K562 (cell line): ENCODE measurements around the gene FAM187B. TPM values are rescaled to one million over a fixed set of nuclear protein-coding genes. Genes with fewer than 3 reads are reported as not detected.

Experiments
- ATAC-seq: fragments of 200-7000 bp; cut with Tn5 transposase; 3 replicates; pipeline ENCODE4 v1.9.1; 2020; ENCODE audit warnings: moderate library complexity
- BruUV-seq: library from RNA; stranded (reverse); fragments of 400-500 nt; replicated peaks from 2 replicates; lab custom pipeline; 2021; lab: Mats Ljungman, UMichigan
- CTCF ChIA-PET: fragments of 300-600 bp; formaldehyde crosslinking; extraction: SDS; loops from one replicate; lab custom pipeline; 2021; ENCODE audit warnings: low intra/inter-chr PET ratio; lab: Yijun Ruan, JAX
- POLR2A ChIA-PET: fragments of 300-600, 350-650 bp; sonication (Branson Sonifier 250); formaldehyde crosslinking; extraction: SDS; loops from one replicate; lab custom pipeline; 2021; ENCODE audit warnings: antibody characterized with exemption, inconsistent platforms; lab: Yijun Ruan, JAX
- DNase-seq, 4 experiments: peaks; one replicate each; pipeline versions ENCODE4 v3.0.0 to v3.0.0-alpha.2; 2011 to 2018; ENCODE audit warnings: low spot score in 3 of 4, mixed read lengths in 3 of 4; ENCODE audit errors: extremely low read depth in 1 of 4
- FAIRE-seq: peaks from 2 replicates; lab custom pipeline; 2011; peaks lifted over from hg19 to GRCh38; lab: Jason Lieb, UNC
- H2AFZ ChIP-seq: 2 replicates; pipeline ENCODE4 v1.6.0; 2011; ENCODE audit warnings: low read depth, low read length, control low read depth, inconsistent platforms
- H3K27ac ChIP-seq: fragments of 200-600 bp; 3 replicates; pipeline ENCODE4 v1.8.0; 2011; ENCODE audit warnings: low read depth, mild to moderate bottlenecking, control low read depth, inconsistent platforms, low read length, moderate library complexity, mixed read lengths; ENCODE audit errors: extremely low read depth
- H3K27me3 ChIP-seq, 2 experiments: fragments of 300-600 bp in 1 of 2; 2 replicates in 1 of 2; 3 replicates in 1 of 2; pipeline versions ENCODE4 v1.6.0 to v1.8.0; 2011; ENCODE audit warnings: inconsistent platforms in 2 of 2, low read length in 2 of 2, mild to moderate bottlenecking in 1 of 2, mixed read lengths in 1 of 2, moderate library complexity in 1 of 2; ENCODE audit not compliant: control insufficient read depth in 2 of 2, insufficient read depth in 2 of 2
- H3K36me3 ChIP-seq: fragments of 300-600 bp; 3 replicates; pipeline ENCODE4 v1.8.0; 2011; ENCODE audit warnings: mild to moderate bottlenecking, low read length, inconsistent platforms; ENCODE audit not compliant: control insufficient read depth, insufficient read depth
- H3K4me1 ChIP-seq, 2 experiments: fragments of 200-600 bp in 1 of 2; replicated peaks in 1 of 2; 2 replicates in 1 of 2; 3 replicates in 1 of 2; pipeline versions ENCODE4 v1.5.1 to v1.8.0; 2011; ENCODE audit warnings: inconsistent platforms in 2 of 2, low read length in 2 of 2, mild to moderate bottlenecking in 1 of 2, mixed read lengths in 1 of 2, moderate library complexity in 1 of 2; ENCODE audit not compliant: control insufficient read depth in 2 of 2, insufficient read depth in 2 of 2
- H3K4me2 ChIP-seq: 2 replicates; pipeline ENCODE4 v1.6.1; 2011; ENCODE audit warnings: low read length, control low read depth, inconsistent platforms, mixed read lengths; ENCODE audit not compliant: insufficient read depth
- H3K4me3 ChIP-seq: fragments of 200-600 bp; sonication (generic), shearing (Covaris generic); 2 replicates; pipeline ENCODE4 v1.5.1; 2016; ENCODE audit warnings: control low read depth, inconsistent platforms
- H3K79me2 ChIP-seq: fragments of 200-600 bp; 3 replicates; pipeline ENCODE4 v1.8.0; 2011; ENCODE audit warnings: low read length, inconsistent platforms; ENCODE audit not compliant: control insufficient read depth, insufficient read depth
- H3K9ac ChIP-seq, 2 experiments: 2 replicates each; pipeline versions ENCODE4 v1.6.0 to v1.6.1; 2011; ENCODE audit warnings: low read depth in 2 of 2, low read length in 2 of 2, control low read depth in 1 of 2, inconsistent platforms in 1 of 2, mild to moderate bottlenecking in 1 of 2, mixed read lengths in 1 of 2; ENCODE audit not compliant: insufficient read depth in 1 of 2
- H3K9me1 ChIP-seq: one replicate; pipeline ENCODE4 v1.6.0; 2011; ENCODE audit warnings: inconsistent platforms, mild to moderate bottlenecking, low read length, moderate library complexity; ENCODE audit not compliant: control insufficient read depth, insufficient read depth
- H3K9me3 ChIP-seq: replicated peaks from 2 replicates; pipeline ENCODE4 v1.5.1; 2011; ENCODE audit warnings: low read depth, low read length, inconsistent platforms; ENCODE audit not compliant: control insufficient read depth, insufficient read depth
- H4K20me1 ChIP-seq: replicated peaks from 2 replicates; pipeline ENCODE4 v1.6.1; 2011; ENCODE audit warnings: low read length, inconsistent platforms, mixed read lengths; ENCODE audit not compliant: control insufficient read depth, insufficient read depth
- CEBPB ChIP-seq: fragments of 450-650 bp; IDR thresholded peaks from 2 replicates; pipeline ENCODE4 v1.6.1; 2016; ENCODE audit warnings: missing genetic modification characterization, missing compliant biosample characterization
- CEBPG ChIP-seq, 3 experiments: fragments of 200-800 bp in 1 of 3; sonication (Bioruptor generic) in 1 of 3; sonication (generic) in 1 of 3; formaldehyde crosslinking in 1 of 3; IDR thresholded peaks in 2 of 3; conservative IDR thresholded peaks in 1 of 3; 2 replicates each; pipeline versions ENCODE4 v1.6.1 to v1.8.0; 2016 to 2022; ENCODE audit warnings: missing compliant biosample characterization in 2 of 3, missing genetic modification characterization in 2 of 3, mild to moderate bottlenecking in 1 of 3, missing genetic modification reagents in 1 of 3
- GTF2F1 ChIP-seq: IDR thresholded peaks from 2 replicates; pipeline ENCODE4 v1.6.1; 2011; ENCODE audit warnings: low read depth, low read length, improper control_type of control experiment
- RBM15 ChIP-seq: fragments of 200-400 bp; formaldehyde crosslinking; IDR thresholded peaks from 2 replicates; pipeline ENCODE4 v1.6.1; 2018; ENCODE audit warnings: mild to moderate bottlenecking, low read length, moderate library complexity; ENCODE audit not compliant: insufficient read depth
- WGBS: fragments of 100-300 bp; shearing (Covaris generic); methylation state at CpG from one replicate; pipeline ENCODE4 v1.1.6; 2016; ENCODE audit warnings: low coverage, mixed read lengths; ENCODE audit not compliant: insufficient coverage; ENCODE audit errors: missing lambda C conversion rate; 5-methylcytosine and 5-hydroxymethylcytosine counted together
- in situ Hi-C: fragments of 300-500 bp; cut with MboI; formaldehyde crosslinking; loops from 4 replicates; pipeline ENCODE4 v1.15.0; 2018; ENCODE audit warnings: inconsistent platforms, mixed read lengths
- intact Hi-C: fragments of 100-400 bp; cut with micrococcal nuclease; formaldehyde crosslinking; loops from 2 replicates; pipeline ENCODE4 v1.14.2; 2022
- polyA plus RNA-seq, 8 experiments: library from polyadenylated mRNA; depleted of rRNA in 4 of 8; stranded (reverse) in 5 of 8; unstranded in 3 of 8; fragments of >200 nt; fragmentation: Nextera tagmentation in 2 of 8; fragmentation: Illumina TruSeq in 1 of 8; extraction: Ambion mirVana in 2 of 8; extraction: Trizol in 1 of 8; gene quantifications; 2 replicates each; pipeline versions ENCODE4 v1.2.1 to v1.2.3, GENCODE V29; 2011 to 2014; ENCODE audit warnings: inconsistent platforms in 1 of 8, missing spikeins in 1 of 8
- total RNA-seq, 7 experiments: library from RNA; depleted of rRNA in 6 of 7; stranded (reverse); fragments of >200 nt in 6 of 7; fragmentation: Illumina TruSeq in 2 of 7; extraction: Trizol in 2 of 7; gene quantifications; 2 replicates each; pipeline versions ENCODE4 v1.2.1 to v1.2.3, GENCODE V29; 2011 to 2021; ENCODE audit warnings: low replicate concordance in 1 of 7
- TF ChIP-seq, protein P1 (sequence below), 2 experiments: fragments of 200-800 bp in 1 of 2; sonication (Bioruptor generic) in 1 of 2; sonication (generic) in 1 of 2; formaldehyde crosslinking in 1 of 2; IDR thresholded peaks in 1 of 2; conservative IDR thresholded peaks in 1 of 2; 2 replicates each; pipeline versions ENCODE4 v1.5.0 to v1.6.1; 2016 to 2020; ENCODE audit warnings: missing compliant biosample characterization in 1 of 2, missing genetic modification characterization in 1 of 2, missing genetic modification reagents in 1 of 2
- TF ChIP-seq, protein P2 (sequence below): fragments of 450-650 bp; IDR thresholded peaks from 2 replicates; pipeline ENCODE4 v1.6.1; 2016; ENCODE audit warnings: mild to moderate bottlenecking, moderate library complexity

FAM187B gene
- total and polyA plus RNA-seq, 9 of the 15 experiments (the other 6 are each of a cell fraction or from before 2014, with no cell fraction given), result 0.04 to 0.09 TPM; not detected in 7

DNA sequence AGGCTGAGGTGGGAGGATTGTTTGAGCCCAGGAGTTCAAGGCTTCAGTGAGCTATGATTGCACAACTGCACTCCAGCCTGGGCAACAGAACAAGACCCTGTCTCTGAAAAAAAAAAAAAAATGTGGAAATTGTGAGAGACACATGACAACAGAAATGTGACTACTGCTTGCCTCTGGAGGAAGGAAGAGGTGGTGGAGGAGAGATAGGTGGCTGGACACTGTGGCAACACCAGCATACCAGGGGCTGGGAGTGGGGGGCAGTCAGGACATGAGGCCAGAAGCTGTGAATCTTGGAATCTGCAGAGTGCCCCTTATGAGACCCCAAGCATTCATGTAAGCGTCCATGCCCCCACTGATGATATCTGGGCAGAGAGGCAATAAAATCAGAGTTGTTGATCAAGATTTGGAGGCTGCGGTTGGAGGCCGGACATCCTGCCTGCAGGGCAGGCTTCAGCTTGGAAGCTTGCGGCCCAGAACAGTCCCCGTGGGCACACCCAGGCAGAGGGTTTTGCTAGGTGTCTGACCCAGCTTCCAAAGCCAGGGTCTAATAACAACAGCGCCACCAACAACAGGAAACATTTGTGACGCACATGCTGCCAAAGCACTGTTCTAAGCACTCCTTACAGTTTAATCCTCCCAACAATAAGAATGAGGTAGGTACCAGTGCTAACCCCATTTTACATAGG, 16.9 kb downstream of the FAM187B start:
- no TSS peak for BruUV-seq
- intact Hi-C loops (no loop called here), in situ Hi-C loops (no loop called here)
- Histone ChIP-seq H3K4me1 (peaks cover 20 to 22% of the 10 kb centered on the region in 2 experiments), H3K36me3 (no peaks in the 10 kb centered on the region), H3K4me2 (no peak overlapping the region), H3K27me3 (no peaks in the 10 kb centered on the region), H4K20me1 (no peaks in the 10 kb centered on the region), H2AFZ (no peak overlapping the region), H3K9me3 (peaks cover 2% of the 10 kb centered on the region; the same call in 1 of the 2 replicates), H3K27ac (no peak overlapping the region)
- POLR2A ChIA-PET, result interaction anchor here (0.6 to 0.8 kb wide), 2 partner anchors 11 to 18 kb away, joined by 3 to 4 read pairs; no protein-coding TSS in a partner anchor
- DNase-seq (no peak), FAIRE-seq (no peak)
- 62% methylated on average over 7 of the region's 7 CpGs for WGBS
- CTCF ChIA-PET, result no interaction called here
- TF ChIP-seq, protein P1, sequence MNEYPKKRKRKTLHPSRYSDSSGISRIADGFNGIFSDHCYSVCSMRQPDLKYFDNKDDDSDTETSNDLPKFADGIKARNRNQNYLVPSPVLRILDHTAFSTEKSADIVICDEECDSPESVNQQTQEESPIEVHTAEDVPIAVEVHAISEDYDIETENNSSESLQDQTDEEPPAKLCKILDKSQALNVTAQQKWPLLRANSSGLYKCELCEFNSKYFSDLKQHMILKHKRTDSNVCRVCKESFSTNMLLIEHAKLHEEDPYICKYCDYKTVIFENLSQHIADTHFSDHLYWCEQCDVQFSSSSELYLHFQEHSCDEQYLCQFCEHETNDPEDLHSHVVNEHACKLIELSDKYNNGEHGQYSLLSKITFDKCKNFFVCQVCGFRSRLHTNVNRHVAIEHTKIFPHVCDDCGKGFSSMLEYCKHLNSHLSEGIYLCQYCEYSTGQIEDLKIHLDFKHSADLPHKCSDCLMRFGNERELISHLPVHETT (CRISPR knock-in tag; conservative IDR thresholded peaks at IDR 0.05 in 1 of 2, IDR thresholded peaks at IDR 0.05 in 1 of 2), result 0 out of 4 replicates have a peak, but pooled peaks of 1 of the 2 experiments have one; percentile 4
- TF ChIP-seq GTF2F1, result no peak
- TF ChIP-seq, protein P2, sequence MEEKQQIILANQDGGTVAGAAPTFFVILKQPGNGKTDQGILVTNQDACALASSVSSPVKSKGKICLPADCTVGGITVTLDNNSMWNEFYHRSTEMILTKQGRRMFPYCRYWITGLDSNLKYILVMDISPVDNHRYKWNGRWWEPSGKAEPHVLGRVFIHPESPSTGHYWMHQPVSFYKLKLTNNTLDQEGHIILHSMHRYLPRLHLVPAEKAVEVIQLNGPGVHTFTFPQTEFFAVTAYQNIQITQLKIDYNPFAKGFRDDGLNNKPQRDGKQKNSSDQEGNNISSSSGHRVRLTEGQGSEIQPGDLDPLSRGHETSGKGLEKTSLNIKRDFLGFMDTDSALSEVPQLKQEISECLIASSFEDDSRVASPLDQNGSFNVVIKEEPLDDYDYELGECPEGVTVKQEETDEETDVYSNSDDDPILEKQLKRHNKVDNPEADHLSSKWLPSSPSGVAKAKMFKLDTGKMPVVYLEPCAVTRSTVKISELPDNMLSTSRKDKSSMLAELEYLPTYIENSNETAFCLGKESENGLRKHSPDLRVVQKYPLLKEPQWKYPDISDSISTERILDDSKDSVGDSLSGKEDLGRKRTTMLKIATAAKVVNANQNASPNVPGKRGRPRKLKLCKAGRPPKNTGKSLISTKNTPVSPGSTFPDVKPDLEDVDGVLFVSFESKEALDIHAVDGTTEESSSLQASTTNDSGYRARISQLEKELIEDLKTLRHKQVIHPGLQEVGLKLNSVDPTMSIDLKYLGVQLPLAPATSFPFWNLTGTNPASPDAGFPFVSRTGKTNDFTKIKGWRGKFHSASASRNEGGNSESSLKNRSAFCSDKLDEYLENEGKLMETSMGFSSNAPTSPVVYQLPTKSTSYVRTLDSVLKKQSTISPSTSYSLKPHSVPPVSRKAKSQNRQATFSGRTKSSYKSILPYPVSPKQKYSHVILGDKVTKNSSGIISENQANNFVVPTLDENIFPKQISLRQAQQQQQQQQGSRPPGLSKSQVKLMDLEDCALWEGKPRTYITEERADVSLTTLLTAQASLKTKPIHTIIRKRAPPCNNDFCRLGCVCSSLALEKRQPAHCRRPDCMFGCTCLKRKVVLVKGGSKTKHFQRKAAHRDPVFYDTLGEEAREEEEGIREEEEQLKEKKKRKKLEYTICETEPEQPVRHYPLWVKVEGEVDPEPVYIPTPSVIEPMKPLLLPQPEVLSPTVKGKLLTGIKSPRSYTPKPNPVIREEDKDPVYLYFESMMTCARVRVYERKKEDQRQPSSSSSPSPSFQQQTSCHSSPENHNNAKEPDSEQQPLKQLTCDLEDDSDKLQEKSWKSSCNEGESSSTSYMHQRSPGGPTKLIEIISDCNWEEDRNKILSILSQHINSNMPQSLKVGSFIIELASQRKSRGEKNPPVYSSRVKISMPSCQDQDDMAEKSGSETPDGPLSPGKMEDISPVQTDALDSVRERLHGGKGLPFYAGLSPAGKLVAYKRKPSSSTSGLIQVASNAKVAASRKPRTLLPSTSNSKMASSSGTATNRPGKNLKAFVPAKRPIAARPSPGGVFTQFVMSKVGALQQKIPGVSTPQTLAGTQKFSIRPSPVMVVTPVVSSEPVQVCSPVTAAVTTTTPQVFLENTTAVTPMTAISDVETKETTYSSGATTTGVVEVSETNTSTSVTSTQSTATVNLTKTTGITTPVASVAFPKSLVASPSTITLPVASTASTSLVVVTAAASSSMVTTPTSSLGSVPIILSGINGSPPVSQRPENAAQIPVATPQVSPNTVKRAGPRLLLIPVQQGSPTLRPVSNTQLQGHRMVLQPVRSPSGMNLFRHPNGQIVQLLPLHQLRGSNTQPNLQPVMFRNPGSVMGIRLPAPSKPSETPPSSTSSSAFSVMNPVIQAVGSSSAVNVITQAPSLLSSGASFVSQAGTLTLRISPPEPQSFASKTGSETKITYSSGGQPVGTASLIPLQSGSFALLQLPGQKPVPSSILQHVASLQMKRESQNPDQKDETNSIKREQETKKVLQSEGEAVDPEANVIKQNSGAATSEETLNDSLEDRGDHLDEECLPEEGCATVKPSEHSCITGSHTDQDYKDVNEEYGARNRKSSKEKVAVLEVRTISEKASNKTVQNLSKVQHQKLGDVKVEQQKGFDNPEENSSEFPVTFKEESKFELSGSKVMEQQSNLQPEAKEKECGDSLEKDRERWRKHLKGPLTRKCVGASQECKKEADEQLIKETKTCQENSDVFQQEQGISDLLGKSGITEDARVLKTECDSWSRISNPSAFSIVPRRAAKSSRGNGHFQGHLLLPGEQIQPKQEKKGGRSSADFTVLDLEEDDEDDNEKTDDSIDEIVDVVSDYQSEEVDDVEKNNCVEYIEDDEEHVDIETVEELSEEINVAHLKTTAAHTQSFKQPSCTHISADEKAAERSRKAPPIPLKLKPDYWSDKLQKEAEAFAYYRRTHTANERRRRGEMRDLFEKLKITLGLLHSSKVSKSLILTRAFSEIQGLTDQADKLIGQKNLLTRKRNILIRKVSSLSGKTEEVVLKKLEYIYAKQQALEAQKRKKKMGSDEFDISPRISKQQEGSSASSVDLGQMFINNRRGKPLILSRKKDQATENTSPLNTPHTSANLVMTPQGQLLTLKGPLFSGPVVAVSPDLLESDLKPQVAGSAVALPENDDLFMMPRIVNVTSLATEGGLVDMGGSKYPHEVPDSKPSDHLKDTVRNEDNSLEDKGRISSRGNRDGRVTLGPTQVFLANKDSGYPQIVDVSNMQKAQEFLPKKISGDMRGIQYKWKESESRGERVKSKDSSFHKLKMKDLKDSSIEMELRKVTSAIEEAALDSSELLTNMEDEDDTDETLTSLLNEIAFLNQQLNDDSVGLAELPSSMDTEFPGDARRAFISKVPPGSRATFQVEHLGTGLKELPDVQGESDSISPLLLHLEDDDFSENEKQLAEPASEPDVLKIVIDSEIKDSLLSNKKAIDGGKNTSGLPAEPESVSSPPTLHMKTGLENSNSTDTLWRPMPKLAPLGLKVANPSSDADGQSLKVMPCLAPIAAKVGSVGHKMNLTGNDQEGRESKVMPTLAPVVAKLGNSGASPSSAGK, result no peak
- TF ChIP-seq RBM15, result no peak
- peak; percentile 76 for TF ChIP-seq CEBPB (tag)
- 0 out of 2 replicates have a peak, but pooled peaks have one; percentile 22 for TF ChIP-seq CEBPG (CRISPR knock-in tag; IDR thresholded peaks at IDR 0.05)
- peak in 1 of 2 experiments; percentile 69; a peak in 3 of 4 replicates for TF ChIP-seq CEBPG (tag; conservative IDR thresholded peaks at IDR 0.05 in 1 of 2, IDR thresholded peaks at IDR 0.05 in 1 of 2)
- TF ChIP-seq, all 486 proteins: peak for 3
- H3K79me2 ChIP-seq, result no peaks in the 10 kb centered on the region
- H3K9me1 ChIP-seq, result no peaks in the 10 kb centered on the region
- ATAC-seq, result no peak
- no peak overlapping the region for H3K4me3 ChIP-seq
- no peak overlapping the region for H3K9ac ChIP-seq
